Stimulated activated memory B cell treated with anti-CD40 and anti-IgM and Interleukin-4, amounts not matched to agents 10 μg/mL and 1 μg/mL and 100 μg/mL, for 72 hours (primary cell): ENCODE measurements around the gene HHIPL1.
"Not testable (repeated sequence)": the region's sequence is repeated elsewhere in the genome, so short reads cannot be mapped to it uniquely, and the experiment has no call there.

Experiments
- ATAC-seq: fragments of 150-1000 bp; cut with Tn5 transposase; 2 replicates; pipeline ENCODE4 v1.10.0; 2021
- H3K27ac Mint-ChIP-seq: one replicate; pipeline ENCODE4 v1.8.0; 2022; ENCODE audit warnings: mild to moderate bottlenecking, mixed read lengths
- H3K27me3 Mint-ChIP-seq: one replicate; pipeline ENCODE4 v1.8.0; 2022; ENCODE audit warnings: mixed read lengths
- H3K36me3 Mint-ChIP-seq: one replicate; pipeline ENCODE4 v1.8.0; 2022; ENCODE audit warnings: mixed read lengths
- H3K4me1 Mint-ChIP-seq: one replicate; pipeline ENCODE4 v1.8.0; 2022; ENCODE audit warnings: mixed read lengths
- H3K4me3 Mint-ChIP-seq: one replicate; pipeline ENCODE4 v1.8.0; 2022; ENCODE audit warnings: mild to moderate bottlenecking, moderate library complexity, mixed read lengths
- H3K9me3 Mint-ChIP-seq: one replicate; pipeline ENCODE4 v1.8.0; 2022; ENCODE audit warnings: mixed read lengths

The HHIPL1 gene

GRCh38 chr14:99659333-99659741 lies 14.4 kb downstream of the HHIPL1 start:
- Mint-ChIP-seq H3K27ac (no peak overlapping the region), H3K4me1 (no peaks in the 10 kb centered on the region), H3K4me3 (no peak overlapping the region), H3K27me3 (peaks cover 78% of the 10 kb centered on the region), H3K36me3 (no peaks in the 10 kb centered on the region), H3K9me3 (peaks cover 3% of the 10 kb centered on the region)
- ATAC-seq, result no peak

- peaks cover 3% of the 10 kb centered on the region for H3K9me3 Mint-ChIP-seq
- H3K27ac Mint-ChIP-seq, result no peak overlapping the region
- no peak for ATAC-seq
- no peaks in the 10 kb centered on the region for H3K36me3 Mint-ChIP-seq
- no peaks in the 10 kb centered on the region for H3K4me1 Mint-ChIP-seq
- peaks cover 70% of the 10 kb centered on the region for H3K27me3 Mint-ChIP-seq
- H3K4me3 Mint-ChIP-seq, result no peak overlapping the region
These were observed 15.2 kb downstream of the HHIPL1 start for GRCh38 chr14:99660006-99660566.

- Mint-ChIP-seq H3K27me3 (peaks cover 63% of the 10 kb centered on the region), H3K9me3 (peaks cover 3% of the 10 kb centered on the region), H3K4me1 (no peaks in the 10 kb centered on the region), H3K27ac (no peak overlapping the region), H3K36me3 (no peaks in the 10 kb centered on the region), H3K4me3 (no peak overlapping the region)
- no peak for ATAC-seq
These were observed 15.9 kb downstream of the HHIPL1 start for GRCh38 chr14:99660794-99661193.

GRCh38 chr14:99661206-99661605 lies 16.3 kb downstream of the HHIPL1 start:
- peaks cover 59% of the 10 kb centered on the region for H3K27me3 Mint-ChIP-seq
- H3K4me3 Mint-ChIP-seq, H3K9me3 Mint-ChIP-seq, ATAC-seq, H3K27ac Mint-ChIP-seq, H3K4me1 Mint-ChIP-seq, H3K36me3 Mint-ChIP-seq: not testable (repeated sequence)

- Mint-ChIP-seq H3K4me3 (no peak overlapping the region), H3K4me1 (no peaks in the 10 kb centered on the region), H3K27ac (no peak overlapping the region), H3K9me3 (peaks cover 3% of the 10 kb centered on the region), H3K36me3 (no peaks in the 10 kb centered on the region), H3K27me3 (peaks cover 62% of the 10 kb centered on the region)
- no peak for ATAC-seq
These were observed 17.9 kb downstream of the HHIPL1 start for GRCh38 chr14:99662846-99663245.

- H3K4me1 Mint-ChIP-seq, result no peaks in the 10 kb centered on the region
- no peaks in the 10 kb centered on the region for H3K36me3 Mint-ChIP-seq
- ATAC-seq, result no peak
- H3K4me3 Mint-ChIP-seq, result no peak overlapping the region
- peaks cover 3% of the 10 kb centered on the region for H3K9me3 Mint-ChIP-seq
- H3K27ac Mint-ChIP-seq, result no peak overlapping the region
- peaks cover 62% of the 10 kb centered on the region for H3K27me3 Mint-ChIP-seq
These were observed 18.6 kb downstream of the HHIPL1 start for GRCh38 chr14:99663386-99664057.

GRCh38 chr14:99664058-99664936 lies 19.4 kb downstream of the HHIPL1 start:
- Mint-ChIP-seq H3K4me3 (no peak overlapping the region), H3K27ac (no peak overlapping the region), H3K27me3 (peaks cover 66% of the 10 kb centered on the region), H3K9me3 (peaks cover 3% of the 10 kb centered on the region), H3K36me3 (no peaks in the 10 kb centered on the region), H3K4me1 (no peaks in the 10 kb centered on the region)
- ATAC-seq, result no peak

- H3K27me3 Mint-ChIP-seq, result peaks cover 65% of the 10 kb centered on the region
- no peak overlapping the region for H3K4me3 Mint-ChIP-seq
- no peaks in the 10 kb centered on the region for H3K4me1 Mint-ChIP-seq
- peaks cover 3% of the 10 kb centered on the region for H3K9me3 Mint-ChIP-seq
- no peak overlapping the region for H3K27ac Mint-ChIP-seq
- ATAC-seq, result no peak
- no peaks in the 10 kb centered on the region for H3K36me3 Mint-ChIP-seq
These were observed 20.0 kb downstream of the HHIPL1 start for GRCh38 chr14:99664937-99665273.

- Mint-ChIP-seq H3K9me3 (no peaks in the 10 kb centered on the region), H3K27ac (no peak overlapping the region), H3K27me3 (peaks cover 64% of the 10 kb centered on the region), H3K36me3 (no peaks in the 10 kb centered on the region), H3K4me1 (no peaks in the 10 kb centered on the region), H3K4me3 (no peak overlapping the region)
- ATAC-seq, result peak; percentile 21
These were observed 21.6 kb downstream of the HHIPL1 start for GRCh38 chr14:99666533-99666932.

- Mint-ChIP-seq H3K27me3 (peaks cover 64% of the 10 kb centered on the region), H3K4me3 (no peak overlapping the region)
These were observed 22.1 kb downstream of the HHIPL1 start for GRCh38 chr14:99667045-99667444.

GRCh38 chr14:99667821-99668220 lies 22.9 kb downstream of the HHIPL1 start:
- no peaks in the 10 kb centered on the region for H3K36me3 Mint-ChIP-seq
- peaks cover 64% of the 10 kb centered on the region for H3K27me3 Mint-ChIP-seq
- no peak overlapping the region for H3K4me3 Mint-ChIP-seq
- no peak for ATAC-seq
- no peak overlapping the region for H3K27ac Mint-ChIP-seq
- H3K4me1 Mint-ChIP-seq, result no peaks in the 10 kb centered on the region
- H3K9me3 Mint-ChIP-seq, result no peaks in the 10 kb centered on the region

More at GRCh38 chr14:99667045-99667444, 22.1 kb downstream of the HHIPL1 start:
- H3K4me1 Mint-ChIP-seq, result no peaks in the 10 kb centered on the region
- H3K9me3 Mint-ChIP-seq, result no peaks in the 10 kb centered on the region
- H3K36me3 Mint-ChIP-seq, result no peaks in the 10 kb centered on the region
- H3K27ac Mint-ChIP-seq, result no peak overlapping the region
- ATAC-seq, result no peak

GRCh38 chr14:99668307-99669295 lies 23.7 kb downstream of the HHIPL1 start:
- no peak overlapping the region for H3K27ac Mint-ChIP-seq
- no peak overlapping the region for H3K4me3 Mint-ChIP-seq
- no peaks in the 10 kb centered on the region for H3K36me3 Mint-ChIP-seq
- no peaks in the 10 kb centered on the region for H3K4me1 Mint-ChIP-seq
- peaks cover 63% of the 10 kb centered on the region for H3K27me3 Mint-ChIP-seq
- H3K9me3 Mint-ChIP-seq, result no peaks in the 10 kb centered on the region
- ATAC-seq, result no peak

- Mint-ChIP-seq H3K9me3 (no peaks in the 10 kb centered on the region), H3K4me1 (no peaks in the 10 kb centered on the region), H3K4me3 (no peak overlapping the region), H3K27ac (no peak overlapping the region), H3K27me3 (peaks cover 62% of the 10 kb centered on the region), H3K36me3 (no peaks in the 10 kb centered on the region)
- ATAC-seq, result no peak
These were observed 25.7 kb downstream of the HHIPL1 start for GRCh38 chr14:99670361-99671234.
